Measurements from ENCODE around the gene URB1. TPM values are rescaled to one million over a fixed set of nuclear protein-coding genes. Genes with fewer than 3 reads are reported as not detected.

Gene URB1
- total and polyA plus RNA-seq, 11 donors = 4.6 to 26.0 (median 11.1) TPM

DNA sequence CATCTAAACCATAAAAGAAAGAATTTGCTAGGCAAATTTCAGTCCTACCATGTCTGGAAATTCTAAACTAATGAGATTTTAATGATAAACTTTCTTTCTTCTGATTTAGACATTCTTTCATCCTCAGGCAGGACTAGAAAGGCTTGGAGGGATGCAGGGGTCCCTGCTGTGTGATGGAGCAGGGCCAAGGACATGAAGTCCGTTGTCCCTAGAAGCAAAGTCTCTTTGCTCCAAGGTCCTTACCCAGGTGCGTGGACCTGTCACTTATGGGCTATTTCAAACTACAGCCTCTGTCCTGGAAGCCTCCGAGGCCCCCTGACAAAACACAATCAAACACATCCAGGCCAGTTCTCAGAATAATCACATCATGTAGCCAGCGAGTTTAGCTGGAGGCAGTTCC is 26.6 kb downstream of the URB1 start:
- Histone ChIP-seq H3K9me3 (no peaks in the 10 kb centered on the region), H3K27me3 (no peaks in the 10 kb centered on the region), H3K4me1 (peaks cover 0 to 27% (median 17%) of the 10 kb centered on the region in 12 donors), H3K36me3 (peaks cover 0 to 98% (median 73%) of the 10 kb centered on the region in 9 donors), H3K4me3 (no peak overlapping the region), H3K27ac (peak overlapping the region in 1 of 12 donors; percentile 18)
- ATAC-seq = no peak
- DNase-seq = no peak
- 92 to 96% (median 95%) methylated on average over 4 of the region's 4 CpGs for WGBS, 4 donors
- no peak for TF ChIP-seq CTCF (IDR thresholded peaks at IDR 0.05)
- no peak for TF ChIP-seq POLR2A (IDR thresholded peaks at IDR 0.05)
- intact Hi-C loops (cut with DNase I) = no loop called here

- peak in 2 of 4 donors; percentile 12 to 28 for ATAC-seq
Measured at GRCh38 chr21:32364796-32365195, 28.0 kb downstream of the URB1 start.

DNA sequence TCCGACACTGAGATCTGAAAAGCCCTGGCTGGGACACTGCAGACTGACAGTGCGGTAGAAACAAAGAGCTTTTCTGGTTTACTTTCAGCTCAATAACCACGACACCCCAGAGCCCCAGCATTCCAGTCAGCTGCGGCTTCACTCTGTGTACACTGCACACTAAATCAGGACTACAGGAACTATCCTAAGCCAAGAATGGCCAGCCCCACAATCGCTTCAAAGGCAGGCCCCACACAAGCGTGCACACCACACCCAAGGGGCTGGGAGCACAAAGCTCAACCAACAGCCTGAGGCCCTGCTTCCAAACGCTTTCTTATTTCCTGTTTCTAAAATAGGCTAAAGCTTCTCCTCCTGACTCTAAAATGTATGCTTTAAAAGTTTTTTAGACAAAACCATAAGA is 28.4 kb downstream of the URB1 start:
- intact Hi-C loops (cut with DNase I) = loop anchor here in 1 of 10 donors (1.0 kb wide), 1 partner anchor 36 kb away; no protein-coding TSS in a partner anchor

More at GRCh38 chr21:32364796-32365195, 28.0 kb downstream of the URB1 start:
- intact Hi-C loops (cut with DNase I) = loop anchor here in 1 of 10 donors (1.0 kb wide), 1 partner anchor 36 kb away; no protein-coding TSS in a partner anchor
- WGBS, 4 donors = 56 to 71% (median 58%) methylated on average over 4 of the region's 4 CpGs
- TF ChIP-seq CTCF (IDR thresholded peaks at IDR 0.05) (peak in 1 of 12 donors; percentile 3), POLR2A (IDR thresholded peaks at IDR 0.05) (no peak)
- H3K27me3 ChIP-seq = no peaks in the 10 kb centered on the region
- H3K27ac ChIP-seq = peak overlapping the region; percentile 9 to 85 (median 73)
- no peak overlapping the region for H3K4me3 ChIP-seq
- peaks cover 0 to 97% (median 82%) of the 10 kb centered on the region in 9 donors for H3K36me3 ChIP-seq
- no peaks in the 10 kb centered on the region for H3K9me3 ChIP-seq
- no peak for DNase-seq
- peaks cover 0 to 27% (median 15%) of the 10 kb centered on the region in 12 donors for H3K4me1 ChIP-seq

More for the DNA sequence above, 28.4 kb downstream of the URB1 start:
- H3K36me3 ChIP-seq = peaks cover 0 to 97% (median 85%) of the 10 kb centered on the region in 9 donors
- TF ChIP-seq CTCF (IDR thresholded peaks at IDR 0.05) (no peak), POLR2A (IDR thresholded peaks at IDR 0.05) (no peak)
- H3K4me1 ChIP-seq = peaks cover 0 to 27% (median 15%) of the 10 kb centered on the region in 12 donors
- ATAC-seq (peak; percentile 60 to 88 (median 74)), DNase-seq (peak in 4 of 5 donors; percentile 49 to 69 (median 61))
- peak overlapping the region; percentile 18 to 85 (median 73) for H3K27ac ChIP-seq
- WGBS, 4 donors = 42 to 59% (median 50%) methylated on average over 7 of the region's 7 CpGs
- no peaks in the 10 kb centered on the region for H3K27me3 ChIP-seq
- no peaks in the 10 kb centered on the region for H3K9me3 ChIP-seq
- no peak overlapping the region for H3K4me3 ChIP-seq

Measured in heart left ventricle (tissue), 16 donors.